SK-N-SH (cell line): ENCODE data around the gene GOLGA8N. TPM values are rescaled to one million over a fixed set of nuclear protein-coding genes. Genes with fewer than 3 reads are reported as not detected.
A peak's percentile ranks its signal among the peaks of the same experiment; 100 is the strongest.

Experiments used
- CTCF ChIA-PET: fragments of 300-600, 350-600 bp; formaldehyde crosslinking; extraction: SDS; loops from one replicate; lab custom pipeline; 2021; lab: Yijun Ruan, JAX
- POLR2A ChIA-PET: fragments of 350-600 bp; sonication (Branson Sonifier 250); formaldehyde crosslinking; extraction: SDS; loops from one replicate; lab custom pipeline; 2020; ENCODE audit warnings: antibody characterized with exemption, inconsistent platforms; lab: Yijun Ruan, JAX
- DNase-seq: peaks from one replicate; pipeline ENCODE4 v3.0.0; 2012
- H2AFZ ChIP-seq: fragments of 200-600 bp; sonication (generic); 2 replicates; pipeline ENCODE4 v1.8.1; 2016; ENCODE audit warnings: antibody characterized with exemption, mild to moderate bottlenecking, low read depth
- H3F3A ChIP-seq: fragments of 200-600 bp; sonication (generic); replicated peaks from 2 replicates; pipeline ENCODE3; 2016; ENCODE audit warnings: antibody characterized with exemption, mild to moderate bottlenecking; ENCODE audit not compliant: insufficient read depth
- H3K27ac ChIP-seq, 2 experiments: fragments of 200-500 bp in 1 of 2; fragments of 200-600 bp in 1 of 2; sonication (Bioruptor generic) in 1 of 2; sonication (generic), shearing (Covaris generic) in 1 of 2; 2 replicates each; pipeline versions ENCODE4 v1.5.1 to v1.6.1; 2014 to 2016; ENCODE audit warnings: low read depth in 2 of 2, inconsistent platforms in 1 of 2, low read length in 1 of 2, mild to moderate bottlenecking in 1 of 2, mixed read lengths in 1 of 2
- H3K27me3 ChIP-seq: fragments of 200-600 bp; sonication (generic), shearing (Covaris generic); 2 replicates; pipeline ENCODE4 v1.6.1; 2016; ENCODE audit warnings: mixed run types; ENCODE audit not compliant: insufficient read depth
- H3K36me3 ChIP-seq, 2 experiments: fragments of 200-500 bp in 1 of 2; fragments of 200-600 bp in 1 of 2; sonication (Bioruptor generic) in 1 of 2; sonication (generic) in 1 of 2; replicated peaks in 1 of 2; 2 replicates each; pipeline versions ENCODE3 to v1.5.1; 2014 to 2016; ENCODE audit warnings: low read length in 1 of 2, mild to moderate bottlenecking in 1 of 2; ENCODE audit not compliant: insufficient read depth in 2 of 2, control insufficient read depth in 1 of 2
- H3K4me1 ChIP-seq, 2 experiments: fragments of 200-500 bp in 1 of 2; fragments of 200-600 bp in 1 of 2; sonication (Bioruptor generic) in 1 of 2; sonication (generic), shearing (Covaris generic) in 1 of 2; 2 replicates each; pipeline versions ENCODE4 v1.5.1 to v1.6.1; 2014 to 2016; ENCODE audit warnings: low read depth in 1 of 2, low read length in 1 of 2, mixed run types in 1 of 2; ENCODE audit not compliant: insufficient read depth in 2 of 2, control insufficient read depth in 1 of 2
- H3K4me2 ChIP-seq: fragments of 200-600 bp; sonication (generic), shearing (Covaris generic); 2 replicates; pipeline ENCODE4 v1.6.1; 2017; ENCODE audit warnings: mixed run types
- H3K4me3 ChIP-seq, 2 experiments: fragments of 200-500 bp in 1 of 2; fragments of 200-600 bp in 1 of 2; sonication (Bioruptor generic) in 1 of 2; sonication (generic), shearing (Covaris generic) in 1 of 2; 2 replicates each; pipeline versions ENCODE4 v1.5.1 to v1.8.1; 2014 to 2016; ENCODE audit warnings: low read depth in 2 of 2, inconsistent platforms in 1 of 2, low read length in 1 of 2, mild to moderate bottlenecking in 1 of 2, mixed read lengths in 1 of 2, moderate library complexity in 1 of 2
- H3K79me2 ChIP-seq: fragments of 200-600 bp; sonication (generic); 2 replicates; pipeline ENCODE4 v1.8.1; 2017; ENCODE audit warnings: mild to moderate bottlenecking; ENCODE audit not compliant: insufficient read depth
- H3K9ac ChIP-seq: fragments of 200-600 bp; sonication (generic); 2 replicates; pipeline ENCODE4 v1.6.1; 2017; ENCODE audit warnings: mixed run types
- H3K9me2 ChIP-seq: fragments of 200-600 bp; sonication (generic); 2 replicates; pipeline ENCODE4 v1.6.1; 2017; ENCODE audit warnings: mixed run types
- H3K9me3 ChIP-seq: fragments of 200-600 bp; sonication (generic); 2 replicates; pipeline ENCODE4 v1.6.1; 2017; ENCODE audit warnings: mixed run types, mild to moderate bottlenecking, moderate library complexity
- H4K20me1 ChIP-seq: fragments of 200-600 bp; sonication (generic); 2 replicates; pipeline ENCODE4 v1.6.1; 2017; ENCODE audit warnings: mild to moderate bottlenecking, mixed run types; ENCODE audit not compliant: insufficient read depth
- CHD2 ChIP-seq: fragments of 150-350 bp; IDR thresholded peaks from 2 replicates; pipeline ENCODE4 v1.6.1; 2018; ENCODE audit warnings: low read length; ENCODE audit not compliant: partially characterized antibody
- ELF1 ChIP-seq: IDR thresholded peaks from 2 replicates; pipeline ENCODE4 v1.4.0; 2012
- EP300 ChIP-seq, 2 experiments: IDR thresholded peaks; 2 replicates each; pipeline versions ENCODE4 v1.4.0 to v1.6.1; 2012; ENCODE audit warnings: borderline replicate concordance in 1 of 2, low read depth in 1 of 2, low read length in 1 of 2
- EZH2phosphoT487 ChIP-seq: fragments of 200-600 bp; sonication (generic); IDR thresholded peaks from 2 replicates; pipeline ENCODE4 v1.6.1; 2017; ENCODE audit warnings: low read depth, mixed run types, mild to moderate bottlenecking, antibody characterized with exemption, moderate library complexity, borderline replicate concordance
- FOSL2 ChIP-seq: IDR thresholded peaks from 2 replicates; pipeline ENCODE4 v1.4.0; 2012; ENCODE audit warnings: low read depth, mild to moderate bottlenecking, moderate library complexity, borderline replicate concordance
- GABPA ChIP-seq: IDR thresholded peaks from 2 replicates; pipeline ENCODE4 v1.4.0; 2012; ENCODE audit warnings: low read depth, mild to moderate bottlenecking
- GATA2 ChIP-seq: sonication (generic); formaldehyde crosslinking; IDR thresholded peaks from 2 replicates; pipeline ENCODE4 v1.5.0; 2020; ENCODE audit warnings: mild to moderate bottlenecking, missing genetic modification reagents
- JUND ChIP-seq: IDR thresholded peaks from 2 replicates; pipeline ENCODE4 v1.4.0; 2012
- MXI1 ChIP-seq: IDR thresholded peaks from 2 replicates; pipeline ENCODE4 v1.6.1; 2012; ENCODE audit warnings: mild to moderate bottlenecking, low read depth, low read length, improper control_type of control experiment
- NFIC ChIP-seq: IDR thresholded peaks from 2 replicates; pipeline ENCODE4 v1.4.0; 2012; ENCODE audit warnings: borderline replicate concordance
- POLR2AphosphoS5 ChIP-seq: IDR thresholded peaks from 2 replicates; pipeline ENCODE4 v1.6.1; 2012; ENCODE audit warnings: low read depth, low read length
- SMC3 ChIP-seq: IDR thresholded peaks from 2 replicates; pipeline ENCODE4 v1.6.1; 2012; ENCODE audit warnings: low read depth, low read length, improper control_type of control experiment
- TAF1 ChIP-seq: IDR thresholded peaks from 2 replicates; pipeline ENCODE4 v1.6.1; 2012; ENCODE audit warnings: low read depth, mild to moderate bottlenecking, low read length, moderate library complexity, borderline replicate concordance
- TEAD4 ChIP-seq: IDR thresholded peaks from 2 replicates; pipeline ENCODE4 v1.4.0; 2012; ENCODE audit warnings: mild to moderate bottlenecking, borderline replicate concordance; ENCODE audit not compliant: insufficient read depth
- WGBS: methylation state at CpG from one replicate; pipeline ENCODE4 v1.1.6; 2017; ENCODE audit warnings: low lambda C conversion rate; 5-methylcytosine and 5-hydroxymethylcytosine counted together
- polyA plus RNA-seq, 3 experiments: library from polyadenylated mRNA; depleted of rRNA; stranded (reverse); fragments of >200 nt; gene quantifications; 2 replicates each; pipeline ENCODE4 v1.2.3, GENCODE V29; 2012
- TF ChIP-seq, protein P1 (sequence below): IDR thresholded peaks from 2 replicates; pipeline ENCODE4 v1.4.0; 2012; ENCODE audit warnings: low read depth
- TF ChIP-seq, protein P2 (sequence below): fragments of 200-600 bp; sonication (generic); IDR thresholded peaks from 2 replicates; pipeline ENCODE4 v1.6.1; 2017; ENCODE audit warnings: antibody characterized with exemption, mild to moderate bottlenecking, moderate library complexity
- TF ChIP-seq, protein P3 (sequence below): IDR thresholded peaks from 2 replicates; pipeline ENCODE4; 2012
- TF ChIP-seq, protein P4 (sequence below): fragments of 150-350 bp; IDR thresholded peaks from 2 replicates; pipeline ENCODE4 v1.6.1; 2017; ENCODE audit warnings: antibody characterized with exemption, low read length, low read depth, borderline replicate concordance

The GOLGA8N gene
- polyA plus RNA-seq, 1 of the 3 experiments (the other 2 are of a cell fraction), result 1.2 TPM

DNA sequence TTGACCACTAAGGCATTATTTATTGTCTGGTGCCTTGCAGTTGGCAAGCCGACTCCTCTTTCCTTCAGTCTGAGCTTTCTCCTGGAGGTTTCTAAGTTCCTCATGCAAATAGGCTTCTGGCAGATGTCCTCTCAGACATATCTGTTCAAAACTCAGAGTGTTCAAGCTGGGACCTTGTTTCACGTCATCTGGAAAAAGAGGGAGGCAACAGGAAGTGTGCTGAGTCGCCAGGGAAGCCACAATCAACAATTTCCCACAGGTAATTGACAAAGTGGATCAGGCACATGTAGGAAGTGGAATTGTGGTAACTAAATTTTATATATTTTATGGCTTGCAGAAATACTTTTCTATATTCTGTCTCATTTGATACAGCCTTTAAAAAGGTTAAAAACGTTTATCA is 62.8 kb downstream of the GOLGA8N start:
- no peak overlapping the region for H3K4me2 ChIP-seq
- no peaks in the 10 kb centered on the region for H3K36me3 ChIP-seq
- H3K9ac ChIP-seq, result no peak overlapping the region
- CTCF ChIA-PET, result interaction anchor here (0.7 to 2.1 kb wide), 10 partner anchors 12 to 372 kb away, joined by 3 to 9 read pairs (median 4); no protein-coding TSS in a partner anchor
- H2AFZ ChIP-seq, result no peak overlapping the region
- H3K27ac ChIP-seq, result peak overlapping the region in 1 of 2 experiments; percentile 40; a peak in 3 of 4 replicates
- H4K20me1 ChIP-seq, result no peaks in the 10 kb centered on the region
- no peaks in the 10 kb centered on the region for H3K27me3 ChIP-seq
- H3K9me3 ChIP-seq, result no peaks in the 10 kb centered on the region
- 62% methylated on average over 4 of the region's 4 CpGs for WGBS
- peaks cover 16% of the 10 kb centered on the region for H3F3A ChIP-seq
- H3K4me1 ChIP-seq, result peaks cover 7 to 12% of the 10 kb centered on the region in 2 experiments; a peak in 2 of 4 replicates
- no peak for TF ChIP-seq TAF1
- TF ChIP-seq TEAD4, result no peak
- TF ChIP-seq, protein P1, sequence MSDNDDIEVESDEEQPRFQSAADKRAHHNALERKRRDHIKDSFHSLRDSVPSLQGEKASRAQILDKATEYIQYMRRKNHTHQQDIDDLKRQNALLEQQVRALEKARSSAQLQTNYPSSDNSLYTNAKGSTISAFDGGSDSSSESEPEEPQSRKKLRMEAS, result no peak
- TF ChIP-seq SMC3, result no peak
- no peak for TF ChIP-seq NFIC
- TF ChIP-seq ELF1, result no peak
- no peak for TF ChIP-seq GATA2 (CRISPR knock-in tag)
- no peak for TF ChIP-seq EZH2phosphoT487
- TF ChIP-seq, protein P2, sequence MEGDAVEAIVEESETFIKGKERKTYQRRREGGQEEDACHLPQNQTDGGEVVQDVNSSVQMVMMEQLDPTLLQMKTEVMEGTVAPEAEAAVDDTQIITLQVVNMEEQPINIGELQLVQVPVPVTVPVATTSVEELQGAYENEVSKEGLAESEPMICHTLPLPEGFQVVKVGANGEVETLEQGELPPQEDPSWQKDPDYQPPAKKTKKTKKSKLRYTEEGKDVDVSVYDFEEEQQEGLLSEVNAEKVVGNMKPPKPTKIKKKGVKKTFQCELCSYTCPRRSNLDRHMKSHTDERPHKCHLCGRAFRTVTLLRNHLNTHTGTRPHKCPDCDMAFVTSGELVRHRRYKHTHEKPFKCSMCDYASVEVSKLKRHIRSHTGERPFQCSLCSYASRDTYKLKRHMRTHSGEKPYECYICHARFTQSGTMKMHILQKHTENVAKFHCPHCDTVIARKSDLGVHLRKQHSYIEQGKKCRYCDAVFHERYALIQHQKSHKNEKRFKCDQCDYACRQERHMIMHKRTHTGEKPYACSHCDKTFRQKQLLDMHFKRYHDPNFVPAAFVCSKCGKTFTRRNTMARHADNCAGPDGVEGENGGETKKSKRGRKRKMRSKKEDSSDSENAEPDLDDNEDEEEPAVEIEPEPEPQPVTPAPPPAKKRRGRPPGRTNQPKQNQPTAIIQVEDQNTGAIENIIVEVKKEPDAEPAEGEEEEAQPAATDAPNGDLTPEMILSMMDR, result no peak
- TF ChIP-seq GABPA, result no peak
- TF ChIP-seq POLR2AphosphoS5, result no peak
- TF ChIP-seq, protein P3, sequence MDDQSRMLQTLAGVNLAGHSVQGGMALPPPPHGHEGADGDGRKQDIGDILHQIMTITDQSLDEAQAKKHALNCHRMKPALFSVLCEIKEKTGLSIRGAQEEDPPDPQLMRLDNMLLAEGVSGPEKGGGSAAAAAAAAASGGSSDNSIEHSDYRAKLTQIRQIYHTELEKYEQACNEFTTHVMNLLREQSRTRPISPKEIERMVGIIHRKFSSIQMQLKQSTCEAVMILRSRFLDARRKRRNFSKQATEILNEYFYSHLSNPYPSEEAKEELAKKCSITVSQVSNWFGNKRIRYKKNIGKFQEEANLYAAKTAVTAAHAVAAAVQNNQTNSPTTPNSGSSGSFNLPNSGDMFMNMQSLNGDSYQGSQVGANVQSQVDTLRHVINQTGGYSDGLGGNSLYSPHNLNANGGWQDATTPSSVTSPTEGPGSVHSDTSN, result no peak
- TF ChIP-seq EP300 (IDR thresholded peaks at IDR 0.05; ENCODE audit: borderline replicate concordance in 1 of 2, low read depth in 1 of 2, low read length in 1 of 2), result no peak
- TF ChIP-seq CHD2, result no peak
- TF ChIP-seq JUND, result no peak
- TF ChIP-seq MXI1, result no peak
- no peak for TF ChIP-seq FOSL2
- TF ChIP-seq, protein P4, sequence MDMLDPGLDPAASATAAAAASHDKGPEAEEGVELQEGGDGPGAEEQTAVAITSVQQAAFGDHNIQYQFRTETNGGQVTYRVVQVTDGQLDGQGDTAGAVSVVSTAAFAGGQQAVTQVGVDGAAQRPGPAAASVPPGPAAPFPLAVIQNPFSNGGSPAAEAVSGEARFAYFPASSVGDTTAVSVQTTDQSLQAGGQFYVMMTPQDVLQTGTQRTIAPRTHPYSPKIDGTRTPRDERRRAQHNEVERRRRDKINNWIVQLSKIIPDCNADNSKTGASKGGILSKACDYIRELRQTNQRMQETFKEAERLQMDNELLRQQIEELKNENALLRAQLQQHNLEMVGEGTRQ, result no peak
- TF ChIP-seq, all 33 proteins: peak for 0
- Histone ChIP-seq H3K79me2 (no peaks in the 10 kb centered on the region), H3K9me2 (no peaks in the 10 kb centered on the region), H3K4me3 (no peak overlapping the region)
- POLR2A ChIA-PET, result no interaction called here
- no peak for DNase-seq
